H1 (cell line): ENCODE measurements around the gene NIPAL4. TPM values are rescaled to one million over a fixed set of nuclear protein-coding genes. Genes with fewer than 3 reads are reported as not detected.

Experiments used
- CTCF ChIA-PET: fragments of 300-600 bp; sonication (Branson Sonifier 250); formaldehyde crosslinking; loops from one replicate; lab custom pipeline; 2021; ENCODE audit not compliant: partially characterized antibody; lab: Charles Lee
- POLR2A ChIA-PET: fragments of 300-600 bp; sonication (Branson Sonifier 250); formaldehyde crosslinking; loops from one replicate; lab custom pipeline; 2021; ENCODE audit warnings: inconsistent platforms; ENCODE audit not compliant: partially characterized antibody; lab: Charles Lee
- DNase-seq, 2 experiments: peaks; one replicate each; pipeline versions ENCODE4 v3.0.0 to v3.0.0-alpha.2; 2010 to 2022; ENCODE audit warnings: low spot score in 2 of 2, low read depth in 1 of 2, mixed read lengths in 1 of 2
- FAIRE-seq: peaks from 2 replicates; lab custom pipeline; 2011; peaks lifted over from hg19 to GRCh38; lab: Jason Lieb, UNC
- H2AFZ ChIP-seq: 2 replicates; pipeline ENCODE4 v1.8.1; 2012; ENCODE audit warnings: low read length, inconsistent platforms
- H2AK5ac ChIP-seq: 2 replicates; pipeline ENCODE4 v1.6.1; 2013; ENCODE audit warnings: low read depth, low read length
- H2BK120ac ChIP-seq: replicated peaks from 2 replicates; pipeline ENCODE3; 2013; ENCODE audit warnings: low read depth, low read length, inconsistent platforms
- H2BK12ac ChIP-seq: 2 replicates; pipeline ENCODE4 v1.6.1; 2013; ENCODE audit warnings: low read depth, low read length
- H2BK15ac ChIP-seq: 2 replicates; pipeline ENCODE4 v1.6.1; 2013; ENCODE audit warnings: low read length
- H2BK20ac ChIP-seq: 2 replicates; pipeline ENCODE4 v1.6.1; 2013; ENCODE audit warnings: low read length
- H2BK5ac ChIP-seq: 2 replicates; pipeline ENCODE4 v1.6.1; 2013; ENCODE audit warnings: low read depth, low read length
- H3K14ac ChIP-seq: 2 replicates; pipeline ENCODE4 v1.6.1; 2013; ENCODE audit warnings: inconsistent platforms; ENCODE audit not compliant: insufficient read length
- H3K18ac ChIP-seq: 2 replicates; pipeline ENCODE4 v1.6.1; 2013; ENCODE audit warnings: low read length; ENCODE audit errors: extremely low read depth
- H3K23ac ChIP-seq: 2 replicates; pipeline ENCODE4 v1.6.1; 2013; ENCODE audit warnings: inconsistent platforms; ENCODE audit not compliant: insufficient read length
- H3K23me2 ChIP-seq: 2 replicates; pipeline ENCODE4 v1.6.1; 2013; ENCODE audit warnings: low read depth, low read length
- H3K27ac ChIP-seq: 2 replicates; pipeline ENCODE4 v1.6.1; 2011; ENCODE audit warnings: low read depth, low read length, inconsistent platforms
- H3K27me3 ChIP-seq, 4 experiments: replicated peaks in 1 of 4; 1 replicate in 1 of 4; 2 replicates in 3 of 4; pipeline versions ENCODE4 v1.6.1 to v1.8.1; 2011 to 2013; ENCODE audit warnings: low read length in 3 of 4, mild to moderate bottlenecking in 3 of 4, inconsistent platforms in 2 of 4, mixed read lengths in 2 of 4, moderate library complexity in 1 of 4; ENCODE audit not compliant: control insufficient read depth in 3 of 4, insufficient read depth in 3 of 4; ENCODE audit errors: extremely low read depth in 1 of 4
- H3K36me3 ChIP-seq, 4 experiments: 2 replicates each; pipeline versions ENCODE4 v1.6.1 to v1.8.1; 2011 to 2013; ENCODE audit warnings: mild to moderate bottlenecking in 4 of 4, low read length in 3 of 4, moderate library complexity in 2 of 4, control low read depth in 1 of 4, inconsistent platforms in 1 of 4; ENCODE audit not compliant: insufficient read depth in 4 of 4, control insufficient read depth in 2 of 4
- H3K4ac ChIP-seq: replicated peaks from 2 replicates; pipeline ENCODE3; 2013; ENCODE audit warnings: low read length, low read depth, mixed read lengths, inconsistent platforms; ENCODE audit not compliant: insufficient read length
- H3K4me1 ChIP-seq, 4 experiments: replicated peaks in 1 of 4; 1 replicate in 1 of 4; 2 replicates in 3 of 4; pipeline versions ENCODE4 v1.6.1 to v1.8.1; 2011 to 2013; ENCODE audit warnings: low read length in 3 of 4, inconsistent platforms in 2 of 4, mixed read lengths in 1 of 4; ENCODE audit not compliant: insufficient read depth in 4 of 4, control insufficient read depth in 3 of 4
- H3K4me2 ChIP-seq, 2 experiments: 2 replicates each; pipeline versions ENCODE4 v1.6.1 to v1.8.1; 2011 to 2013; ENCODE audit warnings: low read depth in 2 of 2, low read length in 2 of 2, control low read depth in 1 of 2, inconsistent platforms in 1 of 2, mild to moderate bottlenecking in 1 of 2; ENCODE audit not compliant: insufficient read depth in 1 of 2
- H3K4me3 ChIP-seq, 4 experiments: fragments of 200-600, 300-600 bp in 1 of 4; sonication (generic), shearing (Covaris generic), sonication (Bioruptor Twin) in 1 of 4; 2 replicates each; pipeline versions ENCODE4 v1.5.1 to v1.8.1; 2011 to 2016; ENCODE audit warnings: low read length in 4 of 4, low read depth in 3 of 4, control low read depth in 2 of 4, inconsistent platforms in 2 of 4, mild to moderate bottlenecking in 2 of 4, mixed read lengths in 1 of 4, moderate library complexity in 1 of 4; ENCODE audit not compliant: insufficient read depth in 2 of 4; ENCODE audit errors: extremely low read depth in 1 of 4
- H3K56ac ChIP-seq: replicated peaks from 2 replicates; pipeline ENCODE3; 2013; ENCODE audit warnings: low read depth, mild to moderate bottlenecking, mixed read lengths, low read length, inconsistent platforms; ENCODE audit not compliant: insufficient read length
- H3K79me1 ChIP-seq: 2 replicates; pipeline ENCODE4 v1.6.1; 2013; ENCODE audit warnings: low read depth, low read length, control low read depth
- H3K79me2 ChIP-seq, 2 experiments: 2 replicates each; pipeline versions ENCODE4 v1.6.1 to v1.8.1; 2012 to 2013; ENCODE audit warnings: low read length in 2 of 2, mild to moderate bottlenecking in 2 of 2, inconsistent platforms in 1 of 2; ENCODE audit not compliant: insufficient read depth in 2 of 2, control insufficient read depth in 1 of 2
- H3K9ac ChIP-seq, 4 experiments: replicated peaks in 1 of 4; 1 replicate in 1 of 4; 2 replicates in 3 of 4; pipeline versions ENCODE4 v1.6.1 to v1.8.1; 2011 to 2013; ENCODE audit warnings: low read depth in 3 of 4, low read length in 3 of 4, control low read depth in 2 of 4, mild to moderate bottlenecking in 2 of 4, moderate library complexity in 2 of 4, inconsistent platforms in 1 of 4; ENCODE audit errors: extremely low read depth in 1 of 4
- H3K9me3 ChIP-seq, 2 experiments: 2 replicates each; pipeline versions ENCODE4 v1.6.1 to v1.8.1; 2012 to 2013; ENCODE audit warnings: mild to moderate bottlenecking in 2 of 2, moderate library complexity in 2 of 2, control low read depth in 1 of 2, inconsistent platforms in 1 of 2, low read depth in 1 of 2, low read length in 1 of 2, mixed read lengths in 1 of 2; ENCODE audit not compliant: insufficient read depth in 2 of 2
- H4K20me1 ChIP-seq, 2 experiments: replicated peaks in 1 of 2; 2 replicates each; pipeline versions ENCODE3 to v1.8.1; 2011 to 2013; ENCODE audit warnings: inconsistent platforms in 2 of 2, low read length in 2 of 2, mild to moderate bottlenecking in 1 of 2; ENCODE audit not compliant: insufficient read depth in 2 of 2, control insufficient read depth in 1 of 2
- H4K5ac ChIP-seq: 2 replicates; pipeline ENCODE4 v1.6.1; 2013; ENCODE audit warnings: low read length, low read depth, mixed read lengths, inconsistent platforms; ENCODE audit not compliant: insufficient read length
- H4K8ac ChIP-seq: 2 replicates; pipeline ENCODE4 v1.8.0; 2013; ENCODE audit warnings: mild to moderate bottlenecking, moderate library complexity, low read length, inconsistent platforms; ENCODE audit not compliant: insufficient read depth; ENCODE audit errors: extremely low read depth
- H4K91ac ChIP-seq: replicated peaks from 2 replicates; pipeline ENCODE3; 2013; ENCODE audit warnings: low read length, mixed read lengths, inconsistent platforms; ENCODE audit not compliant: insufficient read length
- PHF8 ChIP-seq: fragments of 200-600 bp; sonication (generic); conservative IDR thresholded peaks from 2 replicates; pipeline ENCODE4 v1.7.1; 2012; ENCODE audit warnings: low read depth, mild to moderate bottlenecking, inconsistent platforms, low read length, moderate library complexity
- SIX5 ChIP-seq: IDR thresholded peaks from 2 replicates; pipeline ENCODE4 v1.6.1; 2011; ENCODE audit warnings: mild to moderate bottlenecking, low read depth, low read length
- WGBS, 2 experiments: shearing (Covaris generic) in 1 of 2; methylation state at CpG; one replicate each; pipeline versions ENCODE4 v1.1.6 to v1.1.7; 2013 to 2015; ENCODE audit warnings: low lambda C conversion rate in 2 of 2, mixed read lengths in 2 of 2, inconsistent platforms in 1 of 2, low coverage in 1 of 2, missing lambda C conversion rate in 1 of 2; ENCODE audit not compliant: insufficient replicate concordance in 2 of 2, insufficient coverage in 1 of 2, insufficient read length in 1 of 2; ENCODE audit errors: extremely low coverage in 1 of 2, missing lambda C conversion rate in 1 of 2; 5-methylcytosine and 5-hydroxymethylcytosine counted together
- polyA plus RNA-seq, 7 experiments: library from polyadenylated mRNA; depleted of rRNA in 3 of 7; stranded (reverse) in 5 of 7; unstranded in 2 of 7; fragments of >200 nt in 5 of 7; fragments of 200-250 nt in 2 of 7; gene quantifications; 1 replicate in 5 of 7; 2 replicates in 1 of 7; 4 replicates in 1 of 7; pipeline versions ENCODE4 v1.2.1 to v1.2.3, GENCODE V29; 2011 to 2013; ENCODE audit warnings: missing spikeins in 2 of 7, mixed read lengths in 2 of 7
- total RNA-seq: library from RNA; stranded (reverse); fragmentation: NEBNext Ultra II Directional; extraction: Animal tissue kit (Norgen Biotek cat#: 25700); gene quantifications from 2 replicates; pipeline ENCODE4 v1.2.1, GENCODE V29; 2021

The NIPAL4 gene
- total and polyA plus RNA-seq, 2 of the 8 experiments (the other 6 are each of a cell fraction or from before 2014, with no cell fraction given): 0.09 to 0.20 TPM

GRCh38 chr5:157479612-157480510 is 19.8 kb downstream of the NIPAL4 start:
- Histone ChIP-seq H4K91ac (no peak overlapping the region), H3K14ac (no peak overlapping the region), H3K4me3 (no peak overlapping the region), H3K9me3 (no peaks in the 10 kb centered on the region), H3K56ac (no peak overlapping the region), H2BK120ac (no peak overlapping the region), H3K4ac (no peak overlapping the region), H3K18ac (no peak overlapping the region), H3K4me2 (no peak overlapping the region), H3K27me3 (no peaks in the 10 kb centered on the region), H2AK5ac (no peak overlapping the region), H2BK20ac (no peak overlapping the region), H4K20me1 (peaks cover 0 to 2% of the 10 kb centered on the region in 2 experiments), H3K79me2 (no peaks in the 10 kb centered on the region), H4K8ac (no peak overlapping the region), H2BK12ac (0 out of 2 replicates have a peak overlapping the region, but pooled peaks have one; percentile 39), H3K23me2 (no peaks in the 10 kb centered on the region), H3K4me1 (peaks cover 0 to 2% (median 0%) of the 10 kb centered on the region in 4 experiments; a peak in 3 of 7 replicates), H3K36me3 (no peaks in the 10 kb centered on the region), H3K23ac (no peak overlapping the region), H3K79me1 (no peaks in the 10 kb centered on the region), H3K27ac (no peak overlapping the region), H2BK15ac (no peak overlapping the region), H2BK5ac (no peak overlapping the region), H2AFZ (no peak overlapping the region), H3K9ac (no peak overlapping the region), H4K5ac (no peak overlapping the region)
- CTCF ChIA-PET: interaction anchor here (0.6 to 5.5 kb wide), 21 partner anchors 10 to 239 kb away, joined by 3 to 46 read pairs (median 5); a partner anchor contains a TSS
- DNase-seq: no peak
- POLR2A ChIA-PET: interaction anchor here (1.8 kb wide), 1 partner anchor 108 kb away, joined by 4 read pairs; no protein-coding TSS in a partner anchor
- no peak for FAIRE-seq
- WGBS, 2 experiments: 89% methylated on average over 14 of the region's 15 CpGs; no CpG with 5 or more reads in 1 of the 2 experiments
- no peak for TF ChIP-seq PHF8
- TF ChIP-seq SIX5: no peak
